Small intestine (tissue), 7 donors: ENCODE data around the gene LCAT. TPM values are rescaled to one million over a fixed set of nuclear protein-coding genes. Genes with fewer than 3 reads are reported as not detected.
A peak's percentile ranks its signal among the peaks of the same experiment; 100 is the strongest.

ENCODE experiments used
- DNase-seq, 2 donors: peaks; one replicate each; pipeline versions ENCODE4 v3.0.0 to v3.0.0-alpha.2; 2013
- FAIRE-seq: peaks from 2 replicates; lab custom pipeline; 2012; peaks lifted over from hg19 to GRCh38; lab: Jason Lieb, UNC
- H3K27ac ChIP-seq, 3 donors: one replicate each; pipeline ENCODE4 v1.5.1; 2013; ENCODE audit warnings: low read length in 2 of 3, mild to moderate bottlenecking in 2 of 3, control low read depth in 1 of 3, inconsistent platforms in 1 of 3, low read depth in 1 of 3, moderate library complexity in 1 of 3
- H3K27me3 ChIP-seq, 3 donors: one replicate each; pipeline ENCODE4 v1.6.1; 2013; ENCODE audit warnings: low read length in 3 of 3, inconsistent platforms in 1 of 3; ENCODE audit not compliant: control insufficient read depth in 3 of 3, insufficient read depth in 3 of 3
- H3K36me3 ChIP-seq, 3 donors: one replicate each; pipeline ENCODE4 v1.6.1; 2013; ENCODE audit warnings: low read length in 3 of 3, inconsistent platforms in 1 of 3, low read depth in 1 of 3, mild to moderate bottlenecking in 1 of 3, moderate library complexity in 1 of 3; ENCODE audit not compliant: control insufficient read depth in 3 of 3, insufficient read depth in 2 of 3
- H3K4me1 ChIP-seq, 3 donors: one replicate each; pipeline ENCODE4 v1.6.1; 2013; ENCODE audit warnings: low read length in 2 of 3, inconsistent platforms in 1 of 3, low read depth in 1 of 3, mild to moderate bottlenecking in 1 of 3, moderate library complexity in 1 of 3; ENCODE audit not compliant: control insufficient read depth in 3 of 3, insufficient read depth in 2 of 3
- H3K4me3 ChIP-seq, 3 donors: one replicate each; pipeline ENCODE4 v1.5.1; 2013; ENCODE audit warnings: low read length in 3 of 3, control low read depth in 1 of 3, inconsistent platforms in 1 of 3, low read depth in 1 of 3, mild to moderate bottlenecking in 1 of 3, moderate library complexity in 1 of 3
- H3K9me3 ChIP-seq, 2 donors: one replicate each; pipeline ENCODE4 v1.6.1; 2013; ENCODE audit warnings: low read depth in 1 of 2, low read length in 1 of 2; ENCODE audit not compliant: control insufficient read depth in 2 of 2, insufficient read depth in 1 of 2
- WGBS, 3 donors: extraction: QIAGEN DNeasy Blood & Tissue Kit; methylation state at CpG; one replicate each; pipeline ENCODE4 v1.1.7; 2013; 5-methylcytosine and 5-hydroxymethylcytosine counted together
- polyA plus RNA-seq, 4 donors: library from polyadenylated mRNA; stranded (reverse) in 3 of 4; unstranded in 1 of 4; fragments of 200-250 nt in 3 of 4; fragments of 120-200 nt in 1 of 4; gene quantifications; one replicate each; pipeline versions ENCODE4 v1.2.1 to v1.2.3, GENCODE V29; 2013
- donor health status: healthy with polysubstance abuse.
- donor health status: control.
- donor health status: control.
- donor health status: Bipolar disorder and iron deficiency.
- donor health status: healthy.

Gene LCAT
- polyA plus RNA-seq, 4 donors = 0.54 to 10.1 (median 2.9) TPM

DNA sequence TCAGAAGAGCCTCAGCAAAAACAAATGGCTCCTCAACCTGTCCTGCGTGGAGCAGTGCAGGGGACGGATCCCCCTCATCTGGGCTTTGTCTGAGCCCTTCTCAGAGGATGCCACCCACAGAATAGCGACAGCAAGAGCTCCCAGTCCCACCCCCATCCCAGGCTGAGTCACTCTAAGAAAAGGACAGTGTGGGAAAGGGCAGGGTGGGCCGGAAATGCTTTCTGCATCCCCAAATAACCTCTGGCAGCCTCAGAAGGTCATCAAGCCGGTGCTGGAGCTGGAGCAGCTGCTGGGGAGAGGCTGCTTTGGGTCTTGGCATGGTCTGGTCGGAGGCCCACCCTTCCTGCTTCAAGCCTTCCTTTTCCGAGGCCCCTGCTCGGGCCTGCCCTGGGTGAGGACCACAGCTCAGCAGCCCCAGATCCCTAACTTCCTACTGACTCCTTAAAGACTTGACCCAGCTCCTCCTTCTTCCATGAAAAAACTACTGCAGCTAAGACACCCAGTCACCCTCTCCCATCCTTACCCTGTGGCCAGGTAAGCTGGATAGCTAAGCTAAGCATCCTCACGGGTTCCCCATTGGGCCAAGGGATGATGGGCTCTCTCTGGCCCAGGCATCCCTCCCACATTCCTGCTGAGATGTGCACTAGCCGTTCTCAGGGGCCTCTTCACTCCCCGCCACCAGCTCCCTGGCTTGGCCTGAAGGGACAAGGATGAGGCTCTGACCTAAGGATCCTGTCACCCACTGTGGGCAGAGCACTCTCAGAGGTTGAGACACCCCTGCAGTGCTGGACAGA, 15.8 kb upstream of the LCAT start:
- H3K4me3 ChIP-seq = no peak overlapping the region
- 64 to 76% (median 71%) methylated on average over 11 of the region's 11 CpGs for WGBS, 3 donors
- H3K36me3 ChIP-seq = peaks cover 0 to 75% (median 0%) of the 10 kb centered on the region in 3 donors
- no peaks in the 10 kb centered on the region for H3K27me3 ChIP-seq
- FAIRE-seq (no peak), DNase-seq (peak in 1 of 2 donors; percentile 29)
- H3K4me1 ChIP-seq = peaks cover 0 to 15% (median 0%) of the 10 kb centered on the region in 3 donors
- no peaks in the 10 kb centered on the region for H3K9me3 ChIP-seq
- peak overlapping the region in 1 of 3 donors; percentile 53 for H3K27ac ChIP-seq

DNA sequence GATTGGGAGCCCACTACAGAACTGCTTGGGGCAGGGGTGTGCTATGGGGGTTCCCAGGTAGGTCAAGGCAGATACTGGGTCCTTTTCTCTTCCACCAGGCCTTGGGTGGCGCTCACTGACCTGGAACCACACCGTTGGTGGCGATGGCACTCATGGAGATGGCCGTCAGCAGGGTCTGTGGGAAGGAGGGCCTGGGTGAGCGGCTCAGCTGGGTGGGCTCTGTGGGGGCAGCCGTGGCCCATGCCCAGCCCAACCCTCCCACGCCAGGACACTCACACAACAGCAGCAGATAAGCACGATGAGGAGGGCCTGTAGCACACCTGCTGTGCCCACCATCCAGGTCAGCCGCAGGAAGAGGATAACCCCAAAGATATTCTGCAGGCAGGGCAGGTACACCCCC, 13.7 kb upstream of the LCAT start:
- Histone ChIP-seq H3K36me3 (peaks cover 0 to 73% (median 0%) of the 10 kb centered on the region in 3 donors), H3K27ac (no peak overlapping the region), H3K27me3 (no peaks in the 10 kb centered on the region), H3K9me3 (no peaks in the 10 kb centered on the region), H3K4me3 (no peak overlapping the region), H3K4me1 (no peaks in the 10 kb centered on the region)
- DNase-seq (no peak), FAIRE-seq (no peak)
- WGBS, 3 donors = 88 to 96% (median 89%) methylated on average over 9 of the region's 9 CpGs

DNA sequence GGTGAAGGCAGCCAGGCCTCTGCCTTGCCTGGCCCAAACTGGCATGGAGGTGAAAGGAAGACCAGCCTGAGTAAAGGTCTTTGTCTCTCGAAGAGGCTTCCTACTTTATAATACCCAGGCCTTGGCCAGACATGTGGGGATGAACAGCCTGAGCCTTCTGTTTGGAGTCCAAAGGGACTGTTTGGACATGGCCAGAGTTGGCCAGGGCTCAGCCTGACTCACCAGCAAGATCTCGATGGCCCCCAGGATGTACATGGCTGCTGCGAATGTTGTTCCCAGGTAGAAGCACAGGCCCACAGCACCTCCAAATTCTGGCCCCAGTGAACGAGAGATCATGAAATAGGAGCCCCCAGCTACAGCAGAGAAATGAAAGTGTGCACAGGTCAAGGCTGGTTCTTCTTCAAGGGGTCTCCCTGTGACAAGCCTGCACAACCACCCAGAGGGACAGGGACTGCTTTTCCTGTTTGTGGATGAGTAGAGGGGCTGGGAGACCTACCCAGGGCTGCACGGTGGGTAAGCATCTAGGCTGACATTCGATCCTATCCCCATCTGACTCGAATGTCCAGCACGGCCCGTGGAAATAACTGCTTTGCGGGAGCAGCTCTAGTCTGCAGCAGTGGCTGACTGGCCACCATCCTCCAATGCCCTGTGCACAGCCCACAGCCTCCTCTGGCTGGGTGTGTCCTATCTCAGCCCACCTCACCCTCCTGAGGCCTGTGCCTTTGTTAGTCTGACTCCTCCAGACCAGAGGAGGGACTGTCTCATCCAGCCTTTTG, 10.7 kb upstream of the LCAT start:
- DNase-seq = no peak
- no peak overlapping the region for H3K27ac ChIP-seq
- H3K27me3 ChIP-seq = no peaks in the 10 kb centered on the region
- H3K4me3 ChIP-seq = no peak overlapping the region
- WGBS, 3 donors = 84 to 89% (median 89%) methylated on average over 10 of the region's 10 CpGs
- no peaks in the 10 kb centered on the region for H3K9me3 ChIP-seq
- peaks cover 0 to 72% (median 0%) of the 10 kb centered on the region in 3 donors for H3K36me3 ChIP-seq
- H3K4me1 ChIP-seq = no peaks in the 10 kb centered on the region
- no peak for FAIRE-seq

- no peak for FAIRE-seq
- 84 to 91% (median 88%) methylated on average over 7 to 8 of the region's 8 CpGs for WGBS, 3 donors
- H3K36me3 ChIP-seq = peaks cover 0 to 70% (median 0%) of the 10 kb centered on the region in 3 donors
These were observed 9.9 kb upstream of the LCAT start for GRCh38 chr16:67953641-67954375.

DNA sequence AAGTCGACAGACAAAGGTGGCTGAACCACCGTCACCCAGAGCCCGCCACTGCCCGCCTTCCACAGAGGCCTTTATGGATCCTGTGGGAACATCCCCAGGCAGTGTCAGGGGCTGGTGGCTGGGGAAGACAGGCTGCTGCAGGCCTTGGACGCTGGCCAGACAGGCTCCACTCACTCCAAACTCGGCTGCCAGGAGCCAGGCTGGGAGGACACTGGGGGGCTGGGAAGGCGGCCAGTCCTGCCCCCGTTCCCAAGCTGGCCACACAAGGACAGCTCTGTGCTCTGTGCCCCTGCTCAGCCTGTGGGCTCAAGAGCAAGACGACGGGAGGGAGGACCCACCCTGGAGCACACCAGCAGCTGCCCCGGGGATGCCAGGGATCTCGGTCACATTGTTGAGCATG, 7.6 kb upstream of the LCAT start:
- H3K27ac ChIP-seq = no peak overlapping the region

More at GRCh38 chr16:67953641-67954375, 9.9 kb upstream of the LCAT start:
- no peaks in the 10 kb centered on the region for H3K9me3 ChIP-seq
- no peak for DNase-seq
- no peak overlapping the region for H3K27ac ChIP-seq
- no peak overlapping the region for H3K4me3 ChIP-seq
- no peaks in the 10 kb centered on the region for H3K4me1 ChIP-seq
- H3K27me3 ChIP-seq = no peaks in the 10 kb centered on the region

GRCh38 chr16:67950335-67950843, 6.5 kb upstream of the LCAT start:
- H3K4me3 ChIP-seq = no peak overlapping the region
- no peak for FAIRE-seq
- H3K9me3 ChIP-seq = no peaks in the 10 kb centered on the region
- 80 to 90% (median 86%) methylated on average over 16 of the region's 16 CpGs for WGBS, 3 donors
- no peak for DNase-seq
- H3K4me1 ChIP-seq = no peaks in the 10 kb centered on the region
- H3K27me3 ChIP-seq = no peaks in the 10 kb centered on the region
- H3K36me3 ChIP-seq = peaks cover 0 to 89% (median 0%) of the 10 kb centered on the region in 3 donors
- no peak overlapping the region for H3K27ac ChIP-seq

More for the DNA sequence above, 7.6 kb upstream of the LCAT start:
- FAIRE-seq = no peak
- Histone ChIP-seq H3K4me3 (no peak overlapping the region), H3K27me3 (no peaks in the 10 kb centered on the region), H3K9me3 (no peaks in the 10 kb centered on the region), H3K4me1 (no peaks in the 10 kb centered on the region), H3K36me3 (peaks cover 0 to 78% (median 0%) of the 10 kb centered on the region in 3 donors)
- DNase-seq = no peak
- WGBS, 3 donors = 66 to 74% (median 72%) methylated on average over 12 of the region's 12 CpGs

DNA sequence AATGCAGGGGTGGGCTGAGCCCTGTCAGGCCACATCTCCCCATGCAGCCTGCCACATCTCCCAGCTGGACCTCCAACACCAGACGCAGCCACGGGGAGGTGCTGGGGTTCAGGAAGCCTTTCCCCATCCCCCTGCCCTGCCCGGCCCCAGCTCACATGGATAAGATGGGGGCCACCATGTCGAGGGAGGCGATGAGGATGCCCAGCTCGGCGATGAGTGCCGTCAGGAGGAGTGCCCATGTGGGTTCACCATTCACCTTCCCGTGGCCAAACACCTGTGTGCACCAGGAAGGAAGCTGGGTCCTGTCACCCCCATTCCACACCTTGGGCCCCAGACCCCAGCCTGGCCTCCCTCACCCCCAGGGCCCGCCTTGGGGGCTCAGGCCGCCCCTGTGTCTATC, 5.7 kb upstream of the LCAT start:
- 79 to 91% (median 81%) methylated on average over 9 to 11 of the region's 11 CpGs for WGBS, 3 donors
- DNase-seq (no peak), FAIRE-seq (no peak)
- H3K4me3 ChIP-seq = no peak overlapping the region
- no peaks in the 10 kb centered on the region for H3K4me1 ChIP-seq
- H3K27me3 ChIP-seq = no peaks in the 10 kb centered on the region
- H3K9me3 ChIP-seq = no peaks in the 10 kb centered on the region
- H3K36me3 ChIP-seq = peaks cover 0 to 89% (median under 1%) of the 10 kb centered on the region in 3 donors
- no peak overlapping the region for H3K27ac ChIP-seq

- 42 to 83% (median 55%) methylated on average over 13 to 15 of the region's 15 CpGs for WGBS, 3 donors
- H3K4me1 ChIP-seq = peaks cover 0 to 8% (median 0%) of the 10 kb centered on the region in 3 donors
- H3K27me3 ChIP-seq = no peaks in the 10 kb centered on the region
- no peak overlapping the region for H3K4me3 ChIP-seq
- peak in 1 of 2 donors; percentile 27 for DNase-seq
- peaks cover 0 to 93% (median 2%) of the 10 kb centered on the region in 3 donors for H3K36me3 ChIP-seq
- H3K27ac ChIP-seq = no peak overlapping the region
- FAIRE-seq = no peak
- no peaks in the 10 kb centered on the region for H3K9me3 ChIP-seq
These were observed 4.1 kb upstream of the LCAT start for GRCh38 chr16:67948015-67948414.
